ENCODE results near the gene UBAC1.

- TF ChIP-seq, protein P1, sequence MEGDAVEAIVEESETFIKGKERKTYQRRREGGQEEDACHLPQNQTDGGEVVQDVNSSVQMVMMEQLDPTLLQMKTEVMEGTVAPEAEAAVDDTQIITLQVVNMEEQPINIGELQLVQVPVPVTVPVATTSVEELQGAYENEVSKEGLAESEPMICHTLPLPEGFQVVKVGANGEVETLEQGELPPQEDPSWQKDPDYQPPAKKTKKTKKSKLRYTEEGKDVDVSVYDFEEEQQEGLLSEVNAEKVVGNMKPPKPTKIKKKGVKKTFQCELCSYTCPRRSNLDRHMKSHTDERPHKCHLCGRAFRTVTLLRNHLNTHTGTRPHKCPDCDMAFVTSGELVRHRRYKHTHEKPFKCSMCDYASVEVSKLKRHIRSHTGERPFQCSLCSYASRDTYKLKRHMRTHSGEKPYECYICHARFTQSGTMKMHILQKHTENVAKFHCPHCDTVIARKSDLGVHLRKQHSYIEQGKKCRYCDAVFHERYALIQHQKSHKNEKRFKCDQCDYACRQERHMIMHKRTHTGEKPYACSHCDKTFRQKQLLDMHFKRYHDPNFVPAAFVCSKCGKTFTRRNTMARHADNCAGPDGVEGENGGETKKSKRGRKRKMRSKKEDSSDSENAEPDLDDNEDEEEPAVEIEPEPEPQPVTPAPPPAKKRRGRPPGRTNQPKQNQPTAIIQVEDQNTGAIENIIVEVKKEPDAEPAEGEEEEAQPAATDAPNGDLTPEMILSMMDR (IDR thresholded peaks at IDR 0.05; ENCODE audit: low read depth, low read length, poor library complexity, severe bottlenecking), result no peak
- TF ChIP-seq EZH2phosphoT487 (IDR thresholded peaks at IDR 0.05; ENCODE audit: borderline replicate concordance, low read length), result no peak
Measured at GRCh38 chr9:135968083-135968476, 6.9 kb upstream of the UBAC1 start.
